Right atrium auricular region (tissue), 2 donors: Measurements from ENCODE around the gene MBOAT7. TPM values are rescaled to one million over a fixed set of nuclear protein-coding genes. Genes with fewer than 3 reads are reported as not detected.

ENCODE experiments used
- DNase-seq: peaks from one replicate; pipeline ENCODE4 v3.0.0-alpha.2; 2019; ENCODE audit warnings: low spot score
- H3K27ac ChIP-seq, 2 donors: fragments of 200-600 bp; sonication (generic); 1 replicate in 1 of 2; 2 replicates in 1 of 2; pipeline ENCODE4 v1.5.1; 2016 to 2019
- H3K27me3 ChIP-seq, 2 donors: fragments of 200-600 bp; sonication (generic); one replicate each; pipeline versions ENCODE4 v1.5.1 to v1.6.0; 2017 to 2019
- H3K36me3 ChIP-seq: fragments of 200-600 bp; sonication (generic); one replicate; pipeline ENCODE4 v1.5.1; 2016
- H3K4me1 ChIP-seq, 2 donors: fragments of 200-600 bp; sonication (generic); one replicate each; pipeline versions ENCODE4 v1.5.1 to v1.6.0; 2017 to 2019
- H3K4me3 ChIP-seq, 2 donors: fragments of 200-600 bp; sonication (generic); 1 replicate in 1 of 2; 2 replicates in 1 of 2; pipeline ENCODE4 v1.5.1; 2017 to 2019; ENCODE audit warnings: mild to moderate bottlenecking in 1 of 2, moderate library complexity in 1 of 2
- H3K9me3 ChIP-seq, 2 donors: fragments of 200-600 bp; sonication (generic); one replicate each; pipeline ENCODE4 v1.5.1; 2019
- CTCF ChIP-seq, 2 donors: fragments of 200-600 bp; sonication (generic); IDR thresholded peaks; one replicate each; pipeline ENCODE4 v1.5.1; 2019; ENCODE audit warnings: antibody characterized with exemption in 2 of 2
- total RNA-seq, 2 donors: library from RNA; depleted of rRNA; stranded (reverse); fragments of >200 nt; gene quantifications; one replicate each; pipeline ENCODE4 v1.1.0, GENCODE V29; 2016

MBOAT7 gene
- total RNA-seq, 2 donors from 2014 or later: 27.0 to 37.0 TPM

DNA sequence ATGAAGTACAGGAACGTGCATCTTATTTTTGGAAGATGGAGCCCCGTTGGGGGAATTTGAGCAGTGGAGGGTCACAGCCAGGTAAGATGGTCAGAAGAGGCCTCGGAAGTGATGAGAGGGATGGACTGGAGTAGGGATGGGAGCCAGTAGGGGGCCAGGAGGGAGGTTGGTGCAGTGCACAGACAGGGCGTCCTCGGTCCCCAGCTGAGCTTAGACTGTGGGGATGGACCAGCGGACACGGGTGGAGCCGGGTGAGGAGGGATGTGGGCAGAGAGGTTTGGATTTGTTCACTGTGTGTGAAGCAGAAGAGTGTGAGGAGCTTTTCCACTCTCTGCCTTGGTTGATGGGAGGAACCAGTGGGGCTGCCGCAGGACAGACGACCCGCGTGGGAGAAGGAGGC, 21.9 kb upstream of the MBOAT7 start:
- Histone ChIP-seq H3K4me1 (peaks cover 0 to 45% of the 10 kb centered on the region in 2 donors), H3K27ac (no peak overlapping the region), H3K36me3 (peaks cover 22% of the 10 kb centered on the region), H3K9me3 (no peaks in the 10 kb centered on the region), H3K27me3 (no peaks in the 10 kb centered on the region), H3K4me3 (no peak overlapping the region)
- no peak for TF ChIP-seq CTCF (IDR thresholded peaks at IDR 0.05)
- DNase-seq: no peak

GRCh38 chr19:54209811-54210494, 20.6 kb upstream of the MBOAT7 start:
- peak; percentile 94 for DNase-seq
- H3K9me3 ChIP-seq: no peaks in the 10 kb centered on the region
- H3K36me3 ChIP-seq: peaks cover 35% of the 10 kb centered on the region
- H3K27ac ChIP-seq: peak overlapping the region; percentile 71 to 74
- H3K4me3 ChIP-seq: no peak overlapping the region
- no peak for TF ChIP-seq CTCF (IDR thresholded peaks at IDR 0.05)
- no peaks in the 10 kb centered on the region for H3K27me3 ChIP-seq
- H3K4me1 ChIP-seq: peaks cover 0 to 58% of the 10 kb centered on the region in 2 donors

- no peaks in the 10 kb centered on the region for H3K9me3 ChIP-seq
- TF ChIP-seq CTCF (IDR thresholded peaks at IDR 0.05): no peak
- no peaks in the 10 kb centered on the region for H3K27me3 ChIP-seq
- DNase-seq: no peak
- H3K27ac ChIP-seq: peak overlapping the region; percentile 71 to 74
- H3K4me1 ChIP-seq: peaks cover 0 to 65% of the 10 kb centered on the region in 2 donors
- H3K4me3 ChIP-seq: no peak overlapping the region
- peaks cover 42% of the 10 kb centered on the region for H3K36me3 ChIP-seq
Observed at GRCh38 chr19:54209058-54209810, 19.9 kb upstream of the MBOAT7 start.

GRCh38 chr19:54208784-54209057, 19.3 kb upstream of the MBOAT7 start:
- Histone ChIP-seq H3K27me3 (no peaks in the 10 kb centered on the region), H3K9me3 (no peaks in the 10 kb centered on the region), H3K36me3 (peaks cover 47% of the 10 kb centered on the region), H3K4me3 (no peak overlapping the region), H3K4me1 (peaks cover 0 to 70% of the 10 kb centered on the region in 2 donors), H3K27ac (peak overlapping the region; percentile 71 to 74)
- no peak for DNase-seq
- TF ChIP-seq CTCF (IDR thresholded peaks at IDR 0.05): no peak

GRCh38 chr19:54207983-54208783, 18.8 kb upstream of the MBOAT7 start:
- no peak overlapping the region for H3K4me3 ChIP-seq
- no peaks in the 10 kb centered on the region for H3K27me3 ChIP-seq
- TF ChIP-seq CTCF (IDR thresholded peaks at IDR 0.05): no peak
- peaks cover 0 to 76% of the 10 kb centered on the region in 2 donors for H3K4me1 ChIP-seq
- no peaks in the 10 kb centered on the region for H3K9me3 ChIP-seq
- H3K27ac ChIP-seq: peak overlapping the region; percentile 71 to 74
- DNase-seq: peak; percentile 88
- H3K36me3 ChIP-seq: peaks cover 53% of the 10 kb centered on the region
